Measurements from ENCODE around the gene PC.
"Not testable (repeated sequence)": the region's sequence is repeated elsewhere in the genome, so short reads cannot be mapped to it uniquely, and the experiment has no call there.

Gene PC

DNA sequence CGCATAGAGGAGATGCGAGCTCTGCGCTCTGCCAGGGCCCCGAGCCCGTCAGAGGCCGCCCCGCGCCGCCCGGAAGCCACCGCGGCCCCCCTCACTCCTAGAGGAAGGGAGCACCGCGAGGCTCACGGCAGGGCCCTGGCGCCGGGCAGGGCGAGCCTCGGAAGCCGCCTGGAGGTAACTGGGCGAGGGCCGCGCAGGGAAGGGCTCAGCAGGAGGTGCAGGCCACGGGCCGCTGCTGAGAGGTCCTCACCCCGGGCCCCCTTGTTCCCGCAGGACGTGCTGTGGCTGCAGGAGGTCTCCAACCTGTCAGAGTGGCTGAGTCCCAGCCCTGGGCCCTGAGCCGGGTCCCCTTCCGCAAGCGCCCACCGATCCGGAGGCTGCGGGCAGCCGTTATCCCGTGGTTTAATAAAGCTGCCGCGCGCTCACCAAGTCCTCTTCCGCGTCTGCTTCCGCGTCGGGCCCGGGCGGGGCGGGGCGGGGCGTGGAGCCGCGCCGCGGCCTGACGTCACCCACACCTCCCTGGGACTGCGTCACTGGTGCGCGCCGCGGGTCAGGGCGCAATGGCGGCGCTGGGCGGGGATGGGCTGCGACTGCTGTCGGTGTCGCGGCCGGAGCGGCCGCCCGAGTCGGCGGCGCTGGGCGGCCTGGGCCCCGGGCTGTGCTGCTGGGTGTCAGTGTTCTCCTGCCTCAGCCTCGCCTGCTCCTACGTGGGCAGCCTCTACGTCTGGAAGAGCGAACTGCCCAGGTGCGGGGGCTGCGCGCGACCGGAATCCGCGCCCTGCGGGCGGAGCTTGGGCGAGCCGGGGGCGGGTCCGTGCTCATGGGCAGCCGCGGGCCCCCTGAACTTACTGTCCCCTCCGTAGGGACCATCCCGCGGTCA, 115.0 kb downstream of the PC start, which contains the start of gene RCE1:
Gene RCE1, plus strand, starts transcription at position 546 of the 880 bp plus-strand sequence. Its CDS starts 15 bp downstream, at position 561.
- DNase-seq (ENCODE audit: low read depth in 2 of 2) = peak; percentile 75 to 80

DNA sequence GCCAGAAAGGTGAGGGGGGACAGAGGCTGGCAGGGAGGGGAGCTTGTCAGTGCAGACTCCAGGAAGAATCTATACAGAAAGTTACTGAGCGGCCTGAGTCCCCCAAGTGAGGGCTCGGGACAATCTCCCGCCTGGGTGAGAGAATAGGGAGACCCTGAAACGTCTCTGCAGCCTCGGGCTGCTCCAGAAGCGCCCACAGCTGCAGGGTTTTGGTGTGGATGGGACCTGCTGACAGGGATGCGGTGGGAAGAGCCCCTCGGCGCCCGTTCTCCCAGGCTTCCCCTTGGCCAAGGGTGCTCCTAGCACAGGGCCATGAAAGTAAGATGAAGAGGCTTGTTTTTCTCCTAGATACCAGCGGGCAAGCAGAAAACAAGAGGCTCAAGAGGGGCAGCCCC, 115.7 kb downstream of the PC start:
- no peak for DNase-seq (ENCODE audit: low read depth in 2 of 2)

DNA sequence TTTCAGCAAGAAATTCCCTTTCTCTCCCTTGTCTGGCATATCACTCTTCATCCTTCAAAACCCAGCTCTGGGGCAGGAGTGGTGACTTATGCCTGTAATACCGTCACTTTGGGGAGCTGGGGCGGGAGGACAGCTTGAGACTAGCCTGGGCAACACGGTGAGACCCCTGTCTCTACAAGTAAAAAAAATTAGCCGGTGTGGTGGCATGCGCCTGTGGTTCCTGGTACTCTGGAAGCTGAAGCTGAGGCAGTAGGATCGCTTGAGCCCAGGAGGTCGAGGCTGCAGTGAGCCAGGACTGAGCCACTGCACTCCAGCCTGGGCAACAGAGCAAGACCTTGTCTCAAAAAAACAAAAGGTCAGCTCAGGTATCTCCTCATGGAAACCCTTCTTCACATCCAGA, 116.3 kb downstream of the PC start:
- DNase-seq (ENCODE audit: low read depth in 2 of 2) = no peak

DNA sequence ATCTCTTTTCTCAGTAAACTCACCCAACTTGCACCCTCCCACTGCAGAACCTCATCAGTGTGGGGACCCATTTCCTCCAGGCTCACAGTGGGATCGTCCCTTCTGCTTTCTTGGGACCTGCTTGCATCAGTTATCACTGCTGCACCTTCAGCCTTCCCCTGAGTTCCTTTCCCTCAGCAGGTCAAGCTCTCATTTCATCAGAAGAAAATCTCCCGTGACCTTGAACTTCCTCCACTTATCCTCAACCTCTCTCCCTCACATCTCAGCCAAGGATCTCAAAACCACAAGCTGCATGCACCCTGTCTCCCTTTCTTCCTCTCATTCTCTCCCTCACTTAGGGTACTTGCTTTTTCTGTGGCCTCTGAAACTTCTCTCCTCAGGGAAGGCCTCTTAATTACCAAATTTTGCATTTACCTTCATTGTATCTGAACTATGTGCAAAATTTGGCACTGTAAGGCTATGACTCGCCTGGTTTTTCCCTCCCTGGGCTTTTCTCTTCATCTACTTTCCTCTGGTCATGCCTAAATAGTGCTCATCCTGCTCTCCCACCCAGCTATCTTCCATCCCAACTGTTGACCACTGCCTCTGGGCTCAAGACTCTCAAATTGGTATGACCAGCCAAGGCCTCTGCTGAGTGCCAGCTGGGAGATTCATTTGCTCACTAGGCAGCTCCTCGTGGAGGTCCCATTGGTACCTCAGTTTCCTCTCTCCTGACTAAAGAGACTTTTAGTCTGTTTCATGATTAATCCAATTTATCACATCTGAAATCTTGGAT, 117.7 kb downstream of the PC start:
- DNase-seq (ENCODE audit: low read depth in 2 of 2) = no peak

DNA sequence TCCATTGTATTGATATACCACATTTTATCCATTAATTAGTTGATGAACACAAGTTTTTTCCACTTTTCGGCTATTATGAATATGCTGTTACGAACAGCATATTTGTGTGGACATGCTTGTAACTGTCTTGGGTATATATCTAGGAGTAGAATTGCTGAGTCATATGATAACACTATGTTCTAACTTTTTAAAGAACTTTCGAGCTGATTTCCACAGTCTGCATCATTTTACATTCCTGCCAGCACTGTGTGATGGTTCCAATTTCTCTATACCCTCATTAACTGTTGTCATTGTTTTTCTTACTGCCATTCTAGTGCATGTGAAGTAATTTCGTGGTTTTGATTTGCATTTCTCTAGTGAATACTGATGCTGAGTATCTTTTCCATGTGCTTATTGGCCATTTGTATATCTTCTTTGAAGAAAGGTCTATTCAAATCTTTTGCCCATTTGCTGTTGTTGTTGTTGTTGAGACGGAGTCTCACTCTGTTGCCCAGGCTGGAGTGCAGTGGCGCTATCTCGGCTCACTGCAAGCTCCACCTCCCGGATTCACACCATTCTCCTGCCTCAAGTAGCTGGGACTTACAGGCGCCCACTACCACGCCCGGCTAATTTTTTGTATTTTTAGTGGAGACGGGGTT, 122.3 kb downstream of the PC start:
- no peak for DNase-seq (ENCODE audit: low read depth in 2 of 2)

DNA sequence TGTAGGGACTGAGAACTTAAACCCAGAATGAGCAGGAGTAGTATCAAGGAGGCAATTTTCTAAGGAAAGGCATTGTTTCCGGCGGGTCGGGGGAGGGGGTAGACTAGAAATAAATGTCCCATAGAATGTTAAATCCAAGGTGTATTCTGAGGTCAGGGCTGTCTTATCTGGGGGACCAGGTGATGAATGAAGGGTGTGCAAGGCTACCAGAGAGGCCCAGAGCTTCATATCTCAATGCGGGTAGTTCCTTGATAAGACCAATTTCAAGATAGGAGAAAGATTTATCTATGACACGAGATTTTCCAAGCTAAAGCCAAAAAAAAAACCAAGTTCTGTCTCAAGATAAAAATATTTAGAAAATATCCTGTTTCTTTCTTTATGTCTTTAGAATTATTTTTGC, 123.2 kb downstream of the PC start:
- no peak for DNase-seq (ENCODE audit: low read depth in 2 of 2)

DNA sequence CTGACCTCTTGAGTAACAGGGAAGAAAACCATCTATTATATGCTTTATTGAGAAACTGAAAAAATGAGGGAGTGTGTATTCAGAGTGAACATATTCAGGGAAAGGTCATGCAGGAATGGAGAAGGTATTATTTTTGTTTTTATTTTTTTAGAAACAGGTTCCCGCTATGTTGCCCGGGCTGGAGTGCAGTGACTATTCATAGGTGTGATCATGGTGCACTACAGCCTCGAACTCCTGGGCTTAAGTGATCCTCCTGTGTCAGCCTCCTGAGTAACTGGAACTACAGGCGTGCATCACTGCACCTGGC, 123.7 kb downstream of the PC start:
- DNase-seq (ENCODE audit: low read depth in 2 of 2) = no peak

DNA sequence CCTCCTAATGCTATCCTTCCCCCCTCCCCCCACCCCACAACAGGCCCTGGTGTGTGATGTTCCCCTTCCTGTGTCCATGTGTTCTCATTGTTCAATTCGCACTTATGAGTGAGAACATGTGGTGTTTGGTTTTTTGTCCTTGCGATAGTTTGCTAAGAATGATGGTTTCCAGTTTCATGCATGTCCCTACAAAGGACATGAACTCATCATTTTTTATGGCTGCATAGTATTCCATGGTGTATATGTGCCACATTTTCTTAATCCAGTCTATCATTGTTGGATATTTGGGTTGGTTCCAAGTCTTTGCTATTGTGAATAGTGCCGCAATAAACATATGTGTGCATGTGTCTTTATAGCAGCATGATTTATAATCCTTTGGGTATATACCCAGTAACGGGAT, 133.6 kb downstream of the PC start:
- DNase-seq (ENCODE audit: low read depth in 2 of 2) = not testable (repeated sequence)

DNA sequence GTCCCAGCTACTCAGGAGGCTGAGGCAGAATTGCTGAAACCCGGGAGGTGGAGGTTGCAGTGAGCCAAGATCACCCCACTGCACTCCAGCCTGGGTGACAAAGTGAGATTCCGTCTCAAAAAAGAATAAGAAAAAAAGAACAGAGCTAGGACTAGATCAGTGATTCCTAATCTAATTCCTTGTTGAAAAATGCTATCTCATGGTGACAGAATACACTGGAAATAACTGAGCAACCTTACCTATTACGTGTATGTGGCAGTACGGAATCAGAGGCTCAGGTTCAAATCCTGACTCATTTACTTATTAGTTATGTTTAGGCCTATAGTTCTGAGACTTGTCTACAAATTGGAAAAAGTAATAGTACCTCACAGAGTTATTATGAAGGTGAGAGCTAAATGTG, 134.5 kb downstream of the PC start:
- DNase-seq (ENCODE audit: low read depth in 2 of 2) = no peak

DNA sequence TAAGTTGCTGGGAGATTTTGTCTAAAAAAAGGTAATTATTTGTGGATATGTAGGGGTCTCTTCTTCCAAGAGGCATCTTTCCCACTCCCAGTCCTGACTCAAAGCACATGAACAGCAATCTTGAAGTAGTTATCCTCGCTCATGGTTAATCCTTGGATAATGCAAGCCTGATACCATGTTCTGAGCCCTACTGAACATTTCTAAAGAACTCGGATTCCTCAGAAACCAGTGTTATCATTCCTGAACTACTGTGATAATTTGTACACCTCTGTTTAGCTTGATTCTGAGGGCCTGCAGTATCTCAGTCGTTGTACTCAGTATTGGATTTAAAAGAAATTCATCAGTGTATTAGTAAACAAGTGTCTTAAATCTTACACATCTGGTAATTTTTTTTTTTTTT, 137.3 kb downstream of the PC start:
- DNase-seq (ENCODE audit: low read depth in 2 of 2) = no peak

DNA sequence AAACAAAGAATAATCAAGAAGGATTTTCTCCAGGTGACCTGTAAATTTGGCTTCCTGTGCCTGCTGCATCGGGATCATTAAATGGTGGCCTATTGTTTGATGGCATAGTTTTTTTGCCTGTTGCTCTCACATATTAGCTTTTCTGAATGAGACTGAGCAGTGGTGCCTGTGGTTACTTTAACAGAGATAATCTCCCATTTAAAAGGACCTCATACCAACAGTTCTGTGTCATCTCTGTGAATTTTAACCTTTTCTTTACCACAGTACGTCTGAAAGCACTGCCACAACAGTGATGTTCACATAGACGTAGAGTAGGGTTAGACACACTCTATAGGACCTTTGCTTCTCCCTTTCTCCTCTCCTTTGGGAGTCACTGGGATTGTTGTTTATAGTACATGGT, 137.8 kb downstream of the PC start:
- DNase-seq (ENCODE audit: low read depth in 2 of 2) = no peak

DNA sequence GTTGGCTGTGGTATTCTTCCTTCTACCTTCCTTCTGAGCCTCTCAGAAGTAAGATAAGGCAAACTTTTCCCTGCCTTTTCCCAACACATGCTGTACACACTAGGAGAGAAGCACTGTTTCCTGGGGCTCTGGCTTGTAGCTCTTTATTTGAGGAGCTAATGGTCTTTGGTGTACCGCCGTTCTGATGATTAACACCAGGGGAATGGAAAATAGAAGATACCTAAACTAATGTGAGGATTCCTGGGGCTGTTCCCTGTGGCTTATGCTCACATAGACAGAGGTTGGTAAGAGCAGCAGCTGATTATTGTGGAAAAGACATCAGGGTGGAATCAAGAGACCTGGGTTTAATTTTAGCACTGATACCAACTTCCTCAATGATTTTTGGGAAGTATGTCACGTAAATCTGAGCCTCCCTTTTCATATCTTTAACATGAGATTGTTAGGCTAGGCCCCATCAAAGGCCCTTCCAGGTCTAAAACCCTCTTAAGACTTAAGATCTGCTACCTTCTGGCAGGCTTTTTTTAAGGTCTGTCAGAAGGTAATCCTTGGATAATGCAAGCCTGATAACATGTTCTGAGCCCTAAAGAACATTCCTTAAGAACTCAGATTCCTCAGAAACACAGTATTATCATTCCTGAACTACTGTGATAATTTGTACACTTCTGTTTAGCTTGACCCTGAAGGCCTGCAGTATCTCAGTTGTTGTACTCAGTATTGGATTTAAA, 139.8 kb downstream of the PC start:
- no peak for DNase-seq (ENCODE audit: low read depth in 2 of 2)

DNA sequence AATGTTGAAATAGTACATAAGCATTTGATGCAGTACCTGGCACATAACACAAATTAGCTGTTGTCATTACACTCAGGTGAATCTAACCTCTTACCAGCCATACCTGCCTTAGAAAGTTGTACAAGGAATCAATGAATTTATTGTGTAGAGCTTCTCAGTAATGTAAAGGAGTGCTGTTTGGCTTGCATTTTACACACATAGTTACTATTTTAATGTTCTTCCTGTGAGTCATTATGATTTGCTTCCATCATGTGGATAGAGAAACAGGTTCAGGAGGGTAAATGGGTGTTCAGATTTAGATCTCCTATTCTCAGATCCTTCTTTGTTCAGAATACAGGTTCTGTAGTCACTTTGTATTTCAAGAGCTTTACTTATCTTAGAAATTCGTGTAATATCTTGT, 142.5 kb downstream of the PC start:
- no peak for DNase-seq (ENCODE audit: low read depth in 2 of 2)

DNA sequence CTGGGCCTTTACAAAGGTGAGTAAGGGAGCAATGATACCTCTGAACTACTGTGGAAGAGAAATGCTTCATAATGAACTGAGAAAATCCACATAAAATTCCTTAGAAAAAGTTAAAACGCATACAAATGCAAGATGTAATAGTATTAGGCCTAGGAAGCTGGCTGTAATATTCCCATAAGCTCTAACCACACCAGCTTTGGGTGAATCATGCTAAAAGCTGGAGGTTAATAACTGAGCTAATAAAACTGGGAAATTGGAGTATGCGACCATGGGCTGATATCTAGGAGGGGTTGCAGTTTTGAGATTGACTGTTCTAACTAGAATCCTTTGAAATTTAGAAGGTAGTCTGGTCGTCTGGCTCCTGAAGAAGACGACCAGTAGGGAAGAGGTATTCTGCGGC, 143.5 kb downstream of the PC start:
- no peak for DNase-seq (ENCODE audit: low read depth in 2 of 2)

DNA sequence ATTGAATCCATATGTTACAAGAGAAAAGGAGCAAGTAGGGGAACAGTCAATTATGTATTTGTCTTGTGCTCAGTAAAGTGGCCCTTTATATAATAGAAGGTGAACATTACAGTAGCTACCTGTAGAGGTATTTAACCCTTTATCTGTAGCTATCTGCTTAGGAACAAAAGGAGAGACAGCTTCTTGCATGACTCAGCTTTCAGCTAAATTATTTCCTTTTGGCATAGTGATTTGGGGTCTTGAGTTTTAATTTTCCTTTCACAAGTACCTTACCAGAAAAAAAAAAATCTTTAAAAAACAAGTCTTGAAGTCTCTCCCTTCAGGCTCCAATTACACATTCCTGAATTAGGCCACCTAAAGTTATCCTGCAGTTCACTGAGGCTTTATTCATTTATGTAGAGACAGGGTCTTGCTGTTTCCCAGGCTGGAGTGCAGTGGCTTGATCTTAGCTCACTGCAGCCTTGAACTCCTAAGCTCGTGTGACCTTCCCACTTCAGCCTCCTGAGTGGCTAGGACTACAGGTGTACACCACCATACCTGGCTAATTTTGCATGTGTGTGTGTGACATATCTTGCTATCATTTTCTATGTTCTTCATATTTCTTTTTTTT, 147.5 kb downstream of the PC start:
- no peak for DNase-seq (ENCODE audit: low read depth in 2 of 2)

DNA sequence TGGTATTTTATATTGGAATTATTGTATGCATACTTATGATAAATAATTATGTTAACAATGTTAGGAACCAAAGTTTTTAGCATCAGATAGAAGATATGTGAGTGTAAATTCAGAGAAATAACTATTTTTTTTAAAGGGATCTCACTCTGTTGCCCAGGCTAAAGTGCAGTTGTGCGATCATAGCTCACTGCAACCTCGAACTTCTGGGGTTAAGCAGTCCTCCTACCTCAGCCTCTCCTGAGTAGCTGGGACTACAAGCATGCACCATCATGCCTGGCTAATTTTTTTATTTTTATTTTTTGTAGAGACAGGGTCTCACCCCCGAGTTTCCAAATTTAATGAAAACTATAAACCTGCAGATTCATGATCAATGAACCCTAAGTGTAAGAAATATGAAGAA, 148.6 kb downstream of the PC start:
- no peak for DNase-seq (ENCODE audit: low read depth in 2 of 2)

DNA sequence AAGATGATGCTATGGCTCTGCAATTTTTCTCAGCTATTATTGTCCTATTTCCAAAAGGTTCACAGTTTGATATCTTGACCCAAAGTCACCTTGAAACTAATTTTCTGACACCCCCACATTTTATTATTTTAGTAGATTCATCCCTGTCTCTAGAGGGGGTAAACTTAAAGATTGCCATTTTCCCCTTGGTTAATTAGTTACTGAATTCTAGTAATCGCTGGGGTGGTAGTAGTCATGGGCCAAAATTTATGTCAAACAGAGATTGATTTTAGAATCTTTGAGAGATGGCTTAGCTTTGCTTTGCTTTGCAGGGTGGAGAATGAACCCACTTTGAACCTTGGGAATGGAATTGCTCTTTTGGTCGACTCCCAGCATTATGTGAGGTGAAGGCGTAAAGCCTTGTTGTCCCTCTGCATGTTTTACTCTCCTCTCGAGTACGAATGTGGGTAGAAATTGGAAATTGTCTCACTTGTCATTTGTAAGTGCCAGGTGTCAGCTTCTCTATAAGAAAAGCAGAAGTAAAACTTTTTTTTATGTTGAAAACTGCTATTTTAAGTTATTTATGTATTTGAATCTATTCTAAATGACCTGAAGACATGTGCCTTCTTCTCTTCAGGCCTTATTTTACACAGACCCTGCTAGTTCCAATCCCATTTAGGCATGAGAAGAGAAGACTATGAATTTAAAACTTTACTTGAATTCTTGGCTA, 157.3 kb downstream of the PC start:
- no peak for DNase-seq (ENCODE audit: low read depth in 2 of 2)

DNA sequence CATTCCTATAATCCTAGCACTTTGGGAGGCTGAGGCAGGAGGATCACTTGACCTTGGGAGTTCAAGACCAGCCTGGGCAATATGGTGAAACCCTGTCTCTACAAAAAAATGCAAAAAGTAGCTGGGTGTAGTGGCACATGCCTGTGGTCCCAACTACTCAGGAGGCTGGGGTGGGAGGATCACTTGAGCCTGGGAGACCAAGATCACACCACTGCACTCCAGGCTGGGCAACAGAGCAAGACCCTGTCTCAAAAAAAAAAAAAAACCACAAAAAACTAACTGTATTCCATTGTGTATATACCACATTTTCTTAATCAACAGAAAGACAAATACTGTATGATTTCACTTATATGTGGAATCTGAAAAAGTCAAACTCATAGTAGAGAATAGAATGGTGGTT, 158.4 kb downstream of the PC start:
- not testable (repeated sequence) for DNase-seq (ENCODE audit: low read depth in 2 of 2)

All from stimulated activated CD8-positive, alpha-beta memory T cell treated with anti-CD3 and anti-CD28 coated beads, Interleukin-2, amount 100 ng/mL, for 1 hour (primary cell).